Adrenal gland (tissue), 5 donors: Measurements from ENCODE around the gene CLDN8.

ENCODE experiments used
- CTCF ChIP-seq, 6 experiments: fragments of 450-650 bp in 4 of 6; fragments of 200-600 bp in 2 of 6; sonication (generic) in 1 of 6; IDR thresholded peaks; 1 replicate in 5 of 6; 2 replicates in 1 of 6; pipeline versions ENCODE4 v1.5.1 to v1.8.0; 2016 to 2021; ENCODE audit warnings: antibody characterized with exemption in 6 of 6, mild to moderate bottlenecking in 2 of 6, moderate library complexity in 1 of 6
- POLR2A ChIP-seq, 2 donors: fragments of 450-650 bp; IDR thresholded peaks; one replicate each; pipeline ENCODE4 v1.6.1; 2017; ENCODE audit warnings: antibody characterized with exemption in 2 of 2, mild to moderate bottlenecking in 2 of 2, moderate library complexity in 1 of 2
- donor health status: DM: no; HTN: no; CAD: no.

GRCh38 chr21:30194701-30195299 lies 21.1 kb downstream of the CLDN8 start:
- TF ChIP-seq CTCF (IDR thresholded peaks at IDR 0.05) (peak in 4 of 6 experiments; percentile 11 to 42 (median 36)), POLR2A (IDR thresholded peaks at IDR 0.05) (no peak)
